GM10847 (cell line): ENCODE results near the gene RARS2.

Experiments
- POLR2A ChIP-seq: IDR thresholded peaks from 2 replicates; pipeline ENCODE4 v1.6.1; 2011; ENCODE audit not compliant: insufficient read length; ENCODE audit errors: extremely low read depth

RARS2 gene, protein sequence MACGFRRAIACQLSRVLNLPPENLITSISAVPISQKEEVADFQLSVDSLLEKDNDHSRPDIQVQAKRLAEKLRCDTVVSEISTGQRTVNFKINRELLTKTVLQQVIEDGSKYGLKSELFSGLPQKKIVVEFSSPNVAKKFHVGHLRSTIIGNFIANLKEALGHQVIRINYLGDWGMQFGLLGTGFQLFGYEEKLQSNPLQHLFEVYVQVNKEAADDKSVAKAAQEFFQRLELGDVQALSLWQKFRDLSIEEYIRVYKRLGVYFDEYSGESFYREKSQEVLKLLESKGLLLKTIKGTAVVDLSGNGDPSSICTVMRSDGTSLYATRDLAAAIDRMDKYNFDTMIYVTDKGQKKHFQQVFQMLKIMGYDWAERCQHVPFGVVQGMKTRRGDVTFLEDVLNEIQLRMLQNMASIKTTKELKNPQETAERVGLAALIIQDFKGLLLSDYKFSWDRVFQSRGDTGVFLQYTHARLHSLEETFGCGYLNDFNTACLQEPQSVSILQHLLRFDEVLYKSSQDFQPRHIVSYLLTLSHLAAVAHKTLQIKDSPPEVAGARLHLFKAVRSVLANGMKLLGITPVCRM

DNA sequence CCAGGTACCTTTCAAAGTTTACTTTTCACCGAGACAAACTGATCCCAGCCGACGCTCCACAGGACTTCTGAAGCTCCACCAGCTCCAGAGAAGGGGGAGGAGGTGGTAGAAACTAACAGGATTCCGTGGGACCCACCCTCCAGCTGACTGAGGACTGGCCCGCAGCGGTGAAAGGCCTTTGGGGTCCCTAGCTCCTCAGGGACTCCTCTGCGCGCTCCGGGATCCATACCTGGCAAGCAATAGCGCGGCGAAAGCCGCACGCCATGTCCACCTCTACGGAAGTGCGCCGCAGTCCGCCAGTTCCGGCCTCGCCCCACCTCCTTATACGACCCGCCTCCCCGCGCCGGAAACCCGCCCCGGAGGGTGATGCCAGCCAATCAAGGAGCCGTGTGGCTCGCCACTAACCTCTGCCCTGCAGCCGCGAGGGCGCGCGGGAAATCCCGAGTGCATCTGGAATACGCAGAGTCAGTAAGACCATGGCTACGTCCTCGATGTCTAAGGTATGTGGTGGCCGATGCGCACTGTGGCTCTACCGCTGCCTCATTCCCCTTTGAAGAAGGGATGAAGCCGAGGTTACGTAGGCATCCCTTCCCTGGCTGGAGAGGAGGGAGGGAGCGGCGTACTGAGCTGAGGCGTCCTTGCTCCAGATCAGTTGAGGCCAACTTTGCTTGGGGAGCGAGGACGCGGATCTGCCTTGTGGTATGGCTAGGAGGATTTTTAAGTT, at the start of gene RARS2, which contains the start of gene ORC3:
Gene RARS2, minus strand, starts transcription at position 295 of the 724 bp plus-strand sequence. Its CDS starts 30 bp downstream, at position 265.
Gene ORC3, plus strand, starts transcription at position 443 of the 724 bp plus-strand sequence. Its CDS starts 34 bp downstream, at position 477.
- TF ChIP-seq POLR2A, result peak; percentile 88

DNA sequence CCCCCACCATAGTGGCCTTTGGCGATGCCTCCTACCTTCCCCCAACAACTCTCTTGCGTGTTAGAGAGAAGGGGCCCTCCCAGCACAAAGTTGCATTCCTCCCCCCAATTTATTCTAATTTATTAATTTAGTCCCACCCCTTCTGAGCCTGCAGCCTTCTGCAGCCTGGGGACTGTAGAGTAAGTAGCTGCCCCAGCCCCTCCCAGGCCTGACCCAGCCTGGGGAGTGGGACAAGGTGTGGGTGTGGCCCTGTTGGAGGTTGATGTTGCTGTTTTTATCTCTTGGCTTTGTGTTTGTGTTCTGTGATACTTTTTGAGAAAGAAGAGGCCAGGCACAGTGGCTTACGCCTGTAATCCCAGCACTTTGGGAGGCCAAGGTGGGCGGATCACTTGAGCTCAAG, 49.6 kb upstream of the RARS2 start:
- TF ChIP-seq POLR2A, result no peak

DNA sequence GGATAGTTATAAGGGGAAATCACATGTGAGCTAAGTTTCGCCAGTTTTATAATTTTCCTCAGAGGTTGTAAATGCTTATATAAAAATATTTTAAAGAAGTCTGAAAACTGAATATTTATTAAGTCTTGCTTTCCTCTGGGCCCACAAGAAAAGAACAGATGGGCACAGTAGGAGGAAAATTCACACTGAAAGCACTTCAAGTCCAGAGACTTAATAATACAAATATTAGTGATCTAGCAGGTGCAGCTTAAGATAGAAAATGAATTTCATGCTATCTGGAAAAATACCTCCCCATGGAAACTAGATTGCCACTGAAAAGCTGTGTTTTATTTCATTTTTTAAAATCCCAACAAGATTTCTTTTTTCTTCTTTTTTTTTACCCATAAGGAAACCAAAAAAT, 47.3 kb upstream of the RARS2 start:
- TF ChIP-seq POLR2A, result no peak

DNA sequence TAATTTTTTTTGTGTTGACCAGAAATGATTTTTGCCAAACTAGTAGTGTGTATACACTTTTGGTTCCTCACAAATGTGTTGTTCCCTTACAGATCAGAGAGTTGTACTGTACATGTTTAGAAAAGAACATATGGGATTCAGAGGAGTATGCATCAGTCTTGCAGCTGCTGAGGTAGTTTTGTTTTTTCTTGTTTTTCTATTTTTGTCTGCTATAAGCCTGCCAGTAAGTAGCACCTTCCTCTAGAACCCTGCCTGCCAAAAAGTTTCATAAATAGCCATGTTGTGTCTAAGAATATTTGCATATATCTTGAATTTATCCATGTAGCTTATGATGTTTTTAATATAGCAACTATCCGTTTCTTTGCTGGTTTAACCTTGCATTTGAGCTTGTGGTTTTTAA, 46.5 kb upstream of the RARS2 start:
- no peak for TF ChIP-seq POLR2A

DNA sequence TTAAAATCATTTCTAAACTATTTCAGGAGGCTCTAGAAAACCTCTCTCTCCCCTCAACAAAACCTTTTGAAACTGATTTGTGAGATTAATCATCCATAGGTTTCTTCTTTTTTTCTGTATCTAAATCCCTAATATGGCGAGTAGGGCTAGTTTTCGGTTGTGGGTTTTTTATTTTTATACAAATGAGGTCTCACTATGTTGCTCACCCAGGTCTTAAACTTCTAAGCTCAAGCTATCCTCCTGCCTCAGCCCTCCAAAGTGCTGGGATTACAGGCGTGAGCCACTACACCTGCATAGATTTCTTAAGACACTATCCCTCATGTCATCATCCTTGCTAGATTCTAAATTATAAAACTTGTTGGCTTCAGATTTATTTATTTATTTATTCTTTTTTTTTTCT, 44.1 kb upstream of the RARS2 start:
- TF ChIP-seq POLR2A, result no peak

DNA sequence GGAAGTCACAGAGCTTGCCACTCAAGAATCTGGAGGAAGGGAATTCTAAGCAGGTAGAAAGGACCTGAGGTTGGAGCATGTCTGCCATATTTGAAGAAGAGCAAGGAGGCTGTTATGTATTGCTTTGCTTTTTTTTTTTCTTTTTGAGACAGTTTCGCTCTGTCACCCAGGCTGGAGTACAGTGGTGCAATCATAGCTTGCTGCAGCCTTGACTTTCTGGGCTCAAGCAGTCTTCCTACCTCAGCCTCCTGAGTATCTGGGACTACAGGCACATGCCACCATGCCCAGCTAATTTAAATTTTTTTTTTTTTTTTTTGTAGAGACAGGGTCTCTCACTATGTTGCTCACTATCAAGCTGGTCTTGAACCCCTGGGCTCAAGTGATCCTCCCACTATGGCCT, 41.0 kb upstream of the RARS2 start:
- TF ChIP-seq POLR2A, result no peak

DNA sequence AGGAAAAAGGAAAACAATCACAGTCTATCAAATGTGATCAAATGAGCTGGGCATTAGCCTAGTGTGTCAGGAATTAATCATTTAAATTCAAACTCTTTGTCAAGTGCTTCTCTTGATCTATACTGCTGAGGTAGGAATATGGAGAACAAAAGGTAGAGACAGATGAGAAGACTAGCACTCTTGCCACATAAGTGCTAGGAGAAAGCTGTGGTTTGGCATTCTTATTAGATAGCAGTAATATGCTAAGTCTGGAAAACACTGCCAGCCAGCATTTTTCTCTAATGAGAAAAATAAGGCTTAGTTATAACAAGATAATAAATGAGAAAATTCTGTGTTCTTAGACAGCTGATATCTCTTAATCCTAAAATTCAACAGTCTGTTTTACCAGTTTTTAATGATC, 39.1 kb upstream of the RARS2 start:
- no peak for TF ChIP-seq POLR2A

DNA sequence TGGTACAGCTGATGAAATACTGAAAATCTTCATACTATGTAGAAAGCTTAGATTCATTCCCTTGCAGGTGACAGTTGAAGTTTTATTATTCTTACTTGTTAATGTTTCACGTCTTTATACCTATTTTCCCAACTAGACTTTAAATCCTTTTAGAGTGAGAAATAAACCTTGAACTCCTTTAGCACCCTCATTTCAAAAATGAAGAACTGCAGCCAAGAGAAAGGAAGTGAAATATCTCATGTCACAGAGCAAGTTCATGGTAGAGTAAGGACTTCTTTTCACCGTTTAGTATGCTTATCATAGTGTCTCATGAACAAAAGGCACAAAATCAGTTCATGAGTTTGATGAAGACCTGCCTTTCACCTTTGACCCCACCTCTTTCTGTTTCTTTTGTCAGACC, 38.6 kb upstream of the RARS2 start:
- no peak for TF ChIP-seq POLR2A

DNA sequence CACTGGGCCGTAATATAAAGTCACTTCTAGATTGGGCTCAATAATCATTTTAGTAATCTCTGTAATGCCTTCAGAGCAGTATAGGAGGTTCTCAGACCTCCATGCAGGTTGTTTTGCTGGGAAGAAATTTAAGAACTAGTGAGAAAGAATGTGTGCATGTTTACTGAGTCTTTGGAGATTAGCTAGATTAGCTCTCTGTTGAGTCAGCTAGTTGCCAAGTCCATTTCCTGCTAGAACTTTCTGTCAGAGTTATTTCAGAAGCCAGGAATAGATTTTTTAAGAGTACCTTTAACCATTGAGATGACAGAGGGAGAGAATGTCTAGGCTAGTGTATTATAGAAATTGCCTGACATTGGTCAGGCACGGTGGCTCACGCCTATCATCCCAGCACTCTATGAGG, 33.5 kb upstream of the RARS2 start:
- no peak for TF ChIP-seq POLR2A

DNA sequence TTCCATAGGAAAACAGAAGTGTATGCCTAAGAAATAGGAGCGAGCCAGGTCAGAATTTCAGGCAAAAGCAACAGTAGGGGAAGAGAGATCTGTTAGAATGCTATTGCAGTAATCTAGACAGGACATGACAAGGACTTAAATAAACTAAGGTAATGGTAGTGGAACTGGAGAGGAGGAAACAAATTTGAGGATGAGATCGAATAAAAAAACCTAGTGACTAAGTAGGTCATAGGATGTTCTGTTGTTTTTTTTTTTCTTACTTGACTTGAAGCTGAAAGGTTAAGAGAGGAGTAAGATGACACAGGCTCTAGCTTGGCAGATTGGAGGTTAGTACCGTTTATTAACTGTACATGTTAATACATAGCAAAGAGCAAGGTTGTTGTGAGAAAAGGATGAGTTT, 28.7 kb upstream of the RARS2 start:
- TF ChIP-seq POLR2A, result no peak

DNA sequence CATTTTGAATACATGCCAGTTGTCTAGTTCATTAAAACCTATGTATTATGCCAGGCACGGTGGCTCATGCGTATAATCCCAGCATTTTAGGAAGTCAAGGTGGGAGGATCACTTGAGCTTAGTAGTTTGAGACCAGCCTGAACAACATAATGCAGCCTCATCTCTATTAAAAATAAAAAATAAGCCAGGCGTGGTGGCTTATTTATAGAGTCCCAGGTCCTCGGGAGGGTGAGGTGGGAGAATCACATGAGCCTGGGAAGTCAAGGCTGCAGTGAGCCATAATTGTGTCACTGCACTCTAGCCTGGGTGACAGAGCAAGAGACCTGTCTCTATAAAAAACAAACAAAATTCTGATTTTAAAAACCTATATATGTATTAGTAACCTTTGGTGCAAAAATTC, 27.6 kb upstream of the RARS2 start:
- TF ChIP-seq POLR2A, result no peak

DNA sequence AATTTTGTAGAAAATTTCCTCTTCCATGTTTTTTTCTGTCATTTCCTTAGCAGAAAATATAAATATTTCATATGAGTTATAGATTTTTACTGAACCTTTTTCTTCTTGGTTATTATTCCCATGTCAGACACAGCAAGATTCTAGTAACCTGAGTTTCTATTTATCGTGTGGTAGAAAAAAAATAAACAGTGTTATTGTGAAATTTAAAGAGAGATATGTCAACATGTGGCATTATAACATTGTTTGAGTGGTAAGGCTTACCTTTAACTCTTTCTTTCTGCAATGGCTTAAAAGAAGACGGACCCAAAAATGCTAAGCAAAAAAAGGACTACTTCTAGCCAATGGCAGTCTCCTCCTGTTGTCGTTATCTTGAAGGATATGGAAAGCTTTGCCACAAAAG, 19.0 kb upstream of the RARS2 start:
- TF ChIP-seq POLR2A, result no peak

DNA sequence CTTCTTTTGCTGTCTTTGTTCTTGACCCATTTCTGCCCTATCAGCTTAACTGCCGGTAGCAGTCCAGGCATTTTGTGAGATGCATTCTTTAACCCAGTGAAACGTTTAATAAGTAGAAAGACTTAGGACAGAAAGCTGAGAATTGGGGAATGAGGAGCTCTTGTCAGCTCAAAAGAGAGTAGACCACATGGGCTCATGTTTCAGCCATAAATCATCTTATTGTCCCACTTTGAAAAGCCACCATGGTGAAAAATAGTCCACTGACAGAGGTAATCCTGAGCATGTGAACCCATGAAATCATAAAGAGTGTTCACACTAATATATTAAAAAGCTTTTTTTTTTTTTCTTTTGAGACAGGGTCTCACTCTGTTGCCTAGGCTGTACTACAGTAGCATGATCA, 16.4 kb upstream of the RARS2 start:
- TF ChIP-seq POLR2A, result no peak

DNA sequence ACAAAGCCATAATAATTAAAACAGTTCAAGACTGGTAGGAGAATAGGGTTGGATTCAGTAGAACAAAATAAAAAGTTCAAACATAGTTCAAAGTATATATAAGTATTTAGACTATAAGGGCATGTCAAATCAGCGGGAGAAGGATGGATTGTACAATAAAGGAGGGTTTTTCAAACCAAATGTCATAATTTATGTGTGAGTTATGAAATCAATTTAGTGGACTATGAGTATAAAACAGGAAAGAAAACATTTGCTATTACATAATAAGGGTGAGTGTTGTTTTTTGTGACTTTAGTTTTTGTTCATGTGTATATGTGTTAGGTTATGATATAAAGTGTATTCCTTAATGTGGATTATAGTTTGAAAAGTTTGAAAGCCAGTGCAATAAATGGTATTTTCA, 10.8 kb upstream of the RARS2 start:
- no peak for TF ChIP-seq POLR2A

DNA sequence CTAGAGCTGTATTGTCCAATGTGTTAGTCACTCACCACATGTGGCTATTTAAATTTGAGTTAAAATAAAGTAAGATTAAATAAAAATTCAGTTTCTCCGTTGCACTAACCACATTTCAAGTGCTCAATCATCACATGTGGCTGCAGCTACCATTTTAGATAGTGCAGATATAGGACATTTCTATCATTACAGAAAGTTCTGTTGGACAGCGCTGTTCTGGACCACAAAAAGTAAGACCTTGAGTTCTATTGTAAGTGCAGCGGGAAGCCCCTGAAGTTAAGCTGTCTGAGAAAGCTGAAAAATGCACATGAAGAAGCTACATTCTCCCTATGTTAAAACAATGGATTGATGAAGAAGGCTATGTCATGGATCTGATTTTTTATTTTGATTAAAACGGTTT, 1.2 kb upstream of the RARS2 start:
- no peak for TF ChIP-seq POLR2A

DNA sequence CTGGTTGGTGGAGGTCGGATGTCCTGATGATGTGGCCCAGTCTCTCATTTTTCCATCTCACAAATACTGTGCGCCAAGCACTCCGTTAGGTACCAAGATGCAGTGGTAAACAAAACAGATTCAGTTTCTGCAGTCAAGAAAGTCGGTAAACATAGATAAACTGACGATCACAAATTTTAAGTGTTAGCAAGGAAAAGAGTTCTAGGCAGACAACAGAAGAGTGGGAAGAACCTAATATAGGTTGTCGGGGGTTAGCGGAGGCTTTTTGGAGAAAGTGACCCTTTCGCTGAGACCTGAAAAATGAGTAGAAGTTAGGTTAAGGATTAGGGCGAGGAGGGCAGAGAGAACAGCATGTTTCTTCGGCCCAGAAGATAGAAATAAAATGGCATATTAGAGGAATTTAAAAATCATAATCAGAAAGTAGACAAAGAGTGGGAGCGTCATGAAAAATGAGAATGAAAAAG, 662 bp upstream of the RARS2 start:
- TF ChIP-seq POLR2A, result no peak
